ENCODE data around the gene FRMD1.
A peak's percentile ranks its signal among the peaks of the same experiment; 100 is the strongest.

Gene FRMD1

GRCh38 chr6:168038576-168039140, 40.4 kb downstream of the FRMD1 start:
- no peaks in the 10 kb centered on the region for H3K36me3 ChIP-seq (ENCODE audit: control insufficient read depth in 5 of 5, insufficient read depth in 5 of 5, low read length in 5 of 5)
- H3K27me3 ChIP-seq (ENCODE audit: control insufficient read depth in 5 of 5, insufficient read depth in 4 of 5, low read length in 5 of 5) = peaks cover 0 to 8% (median 4%) of the 10 kb centered on the region in 5 donors
- H3K9me3 ChIP-seq (ENCODE audit: control insufficient read depth in 5 of 5, low read length in 5 of 5) = peaks cover 6 to 37% (median 24%) of the 10 kb centered on the region in 5 donors
- H3K4me3 ChIP-seq (ENCODE audit: low read depth in 1 of 5, low read length in 5 of 5) = no peak overlapping the region
- peaks cover 2 to 43% (median 16%) of the 10 kb centered on the region in 5 donors for H3K4me1 ChIP-seq (ENCODE audit: control insufficient read depth in 5 of 5, insufficient read depth in 5 of 5, low read length in 5 of 5)
- no peak overlapping the region for H3K9ac ChIP-seq (ENCODE audit: low read length in 5 of 5)
- no peak overlapping the region for H3K27ac ChIP-seq (ENCODE audit: low read depth, low read length)

- Histone ChIP-seq H3K27me3 (ENCODE audit: control insufficient read depth in 5 of 5, insufficient read depth in 4 of 5, low read length in 5 of 5) (peaks cover 0 to 8% (median 4%) of the 10 kb centered on the region in 5 donors), H3K36me3 (ENCODE audit: control insufficient read depth in 5 of 5, insufficient read depth in 5 of 5, low read length in 5 of 5) (no peaks in the 10 kb centered on the region), H3K9ac (ENCODE audit: low read length in 5 of 5) (no peak overlapping the region), H3K9me3 (ENCODE audit: control insufficient read depth in 5 of 5, low read length in 5 of 5) (peaks cover 6 to 37% (median 24%) of the 10 kb centered on the region in 5 donors), H3K4me1 (ENCODE audit: control insufficient read depth in 5 of 5, insufficient read depth in 5 of 5, low read length in 5 of 5) (peaks cover 2 to 41% (median 18%) of the 10 kb centered on the region in 5 donors), H3K4me3 (ENCODE audit: low read depth in 1 of 5, low read length in 5 of 5) (no peak overlapping the region), H3K27ac (ENCODE audit: low read depth, low read length) (peak overlapping the region; percentile 35)
Observed at GRCh38 chr6:168037856-168038255, 41.2 kb downstream of the FRMD1 start.

GRCh38 chr6:168037242-168037641, 41.8 kb downstream of the FRMD1 start:
- Histone ChIP-seq H3K4me1 (ENCODE audit: control insufficient read depth in 5 of 5, insufficient read depth in 5 of 5, low read length in 5 of 5) (peaks cover 2 to 42% (median 24%) of the 10 kb centered on the region in 5 donors), H3K4me3 (ENCODE audit: low read depth in 1 of 5, low read length in 5 of 5) (no peak overlapping the region), H3K9me3 (ENCODE audit: control insufficient read depth in 5 of 5, low read length in 5 of 5) (peaks cover 6 to 33% (median 24%) of the 10 kb centered on the region in 5 donors), H3K9ac (ENCODE audit: low read length in 5 of 5) (no peak overlapping the region), H3K27me3 (ENCODE audit: control insufficient read depth in 5 of 5, insufficient read depth in 4 of 5, low read length in 5 of 5) (peaks cover 0 to 8% (median 4%) of the 10 kb centered on the region in 5 donors), H3K27ac (ENCODE audit: low read depth, low read length) (peak overlapping the region; percentile 35), H3K36me3 (ENCODE audit: control insufficient read depth in 5 of 5, insufficient read depth in 5 of 5, low read length in 5 of 5) (no peaks in the 10 kb centered on the region)

GRCh38 chr6:168035661-168036545, 43.1 kb downstream of the FRMD1 start:
- H3K4me3 ChIP-seq (ENCODE audit: low read depth in 1 of 5, low read length in 5 of 5) = peak overlapping the region; percentile 29 to 74 (median 62)
- H3K4me1 ChIP-seq (ENCODE audit: control insufficient read depth in 5 of 5, insufficient read depth in 5 of 5, low read length in 5 of 5) = peaks cover 3 to 52% (median 34%) of the 10 kb centered on the region in 5 donors
- no peaks in the 10 kb centered on the region for H3K36me3 ChIP-seq (ENCODE audit: control insufficient read depth in 5 of 5, insufficient read depth in 5 of 5, low read length in 5 of 5)
- peaks cover 6 to 26% (median 21%) of the 10 kb centered on the region in 5 donors for H3K9me3 ChIP-seq (ENCODE audit: control insufficient read depth in 5 of 5, low read length in 5 of 5)
- H3K9ac ChIP-seq (ENCODE audit: low read length in 5 of 5) = peak overlapping the region in 3 of 5 donors; percentile 67 to 68 (median 68)
- H3K27ac ChIP-seq (ENCODE audit: low read depth, low read length) = peak overlapping the region; percentile 55
- peaks cover 0 to 8% (median 4%) of the 10 kb centered on the region in 5 donors for H3K27me3 ChIP-seq (ENCODE audit: control insufficient read depth in 5 of 5, insufficient read depth in 4 of 5, low read length in 5 of 5)

- H3K9me3 ChIP-seq (ENCODE audit: control insufficient read depth in 5 of 5, low read length in 5 of 5) = peaks cover 6 to 19% (median 14%) of the 10 kb centered on the region in 5 donors
- H3K9ac ChIP-seq (ENCODE audit: low read length in 5 of 5) = peak overlapping the region in 3 of 5 donors; percentile 67 to 68 (median 68)
- peak overlapping the region; percentile 55 for H3K27ac ChIP-seq (ENCODE audit: low read depth, low read length)
- H3K27me3 ChIP-seq (ENCODE audit: control insufficient read depth in 5 of 5, insufficient read depth in 4 of 5, low read length in 5 of 5) = peaks cover 0 to 11% (median 4%) of the 10 kb centered on the region in 5 donors
- peaks cover 5 to 54% (median 34%) of the 10 kb centered on the region in 5 donors for H3K4me1 ChIP-seq (ENCODE audit: control insufficient read depth in 5 of 5, insufficient read depth in 5 of 5, low read length in 5 of 5)
- H3K36me3 ChIP-seq (ENCODE audit: control insufficient read depth in 5 of 5, insufficient read depth in 5 of 5, low read length in 5 of 5) = no peaks in the 10 kb centered on the region
- peak overlapping the region; percentile 29 to 74 (median 62) for H3K4me3 ChIP-seq (ENCODE audit: low read depth in 1 of 5, low read length in 5 of 5)
Observed at GRCh38 chr6:168035098-168035660, 43.8 kb downstream of the FRMD1 start.

GRCh38 chr6:168034537-168034936, 44.5 kb downstream of the FRMD1 start:
- Histone ChIP-seq H3K9ac (ENCODE audit: low read length in 5 of 5) (no peak overlapping the region), H3K4me1 (ENCODE audit: control insufficient read depth in 5 of 5, insufficient read depth in 5 of 5, low read length in 5 of 5) (peaks cover 5 to 59% (median 34%) of the 10 kb centered on the region in 5 donors), H3K27ac (ENCODE audit: low read depth, low read length) (peak overlapping the region; percentile 16), H3K9me3 (ENCODE audit: control insufficient read depth in 5 of 5, low read length in 5 of 5) (peaks cover 2 to 12% (median 7%) of the 10 kb centered on the region in 5 donors), H3K36me3 (ENCODE audit: control insufficient read depth in 5 of 5, insufficient read depth in 5 of 5, low read length in 5 of 5) (no peaks in the 10 kb centered on the region), H3K4me3 (ENCODE audit: low read depth in 1 of 5, low read length in 5 of 5) (no peak overlapping the region), H3K27me3 (ENCODE audit: control insufficient read depth in 5 of 5, insufficient read depth in 4 of 5, low read length in 5 of 5) (peaks cover 0 to 11% (median 4%) of the 10 kb centered on the region in 5 donors)

- peaks cover 0 to 7% (median 4%) of the 10 kb centered on the region in 5 donors for H3K9me3 ChIP-seq (ENCODE audit: control insufficient read depth in 5 of 5, low read length in 5 of 5)
- H3K4me1 ChIP-seq (ENCODE audit: control insufficient read depth in 5 of 5, insufficient read depth in 5 of 5, low read length in 5 of 5) = peaks cover 5 to 59% (median 34%) of the 10 kb centered on the region in 5 donors
- peaks cover 0 to 11% (median 4%) of the 10 kb centered on the region in 5 donors for H3K27me3 ChIP-seq (ENCODE audit: control insufficient read depth in 5 of 5, insufficient read depth in 4 of 5, low read length in 5 of 5)
- H3K36me3 ChIP-seq (ENCODE audit: control insufficient read depth in 5 of 5, insufficient read depth in 5 of 5, low read length in 5 of 5) = no peaks in the 10 kb centered on the region
- H3K9ac ChIP-seq (ENCODE audit: low read length in 5 of 5) = no peak overlapping the region
- no peak overlapping the region for H3K4me3 ChIP-seq (ENCODE audit: low read depth in 1 of 5, low read length in 5 of 5)
- no peak overlapping the region for H3K27ac ChIP-seq (ENCODE audit: low read depth, low read length)
Observed at GRCh38 chr6:168033791-168034190, 45.2 kb downstream of the FRMD1 start.

GRCh38 chr6:168032005-168032760, 46.8 kb downstream of the FRMD1 start:
- H3K4me1 ChIP-seq (ENCODE audit: control insufficient read depth in 5 of 5, insufficient read depth in 5 of 5, low read length in 5 of 5) = peaks cover 5 to 52% (median 34%) of the 10 kb centered on the region in 5 donors
- H3K4me3 ChIP-seq (ENCODE audit: low read depth in 1 of 5, low read length in 5 of 5) = no peak overlapping the region
- no peaks in the 10 kb centered on the region for H3K9me3 ChIP-seq (ENCODE audit: control insufficient read depth in 5 of 5, low read length in 5 of 5)
- H3K9ac ChIP-seq (ENCODE audit: low read length in 5 of 5) = no peak overlapping the region
- peaks cover 0 to 11% (median 4%) of the 10 kb centered on the region in 5 donors for H3K27me3 ChIP-seq (ENCODE audit: control insufficient read depth in 5 of 5, insufficient read depth in 4 of 5, low read length in 5 of 5)
- peak overlapping the region; percentile 59 for H3K27ac ChIP-seq (ENCODE audit: low read depth, low read length)
- no peaks in the 10 kb centered on the region for H3K36me3 ChIP-seq (ENCODE audit: control insufficient read depth in 5 of 5, insufficient read depth in 5 of 5, low read length in 5 of 5)

- Histone ChIP-seq H3K9me3 (ENCODE audit: control insufficient read depth in 5 of 5, low read length in 5 of 5) (no peaks in the 10 kb centered on the region), H3K27ac (ENCODE audit: low read depth, low read length) (peak overlapping the region; percentile 59), H3K4me1 (ENCODE audit: control insufficient read depth in 5 of 5, insufficient read depth in 5 of 5, low read length in 5 of 5) (peaks cover 5 to 48% (median 33%) of the 10 kb centered on the region in 5 donors)
Observed at GRCh38 chr6:168031411-168031971, 47.5 kb downstream of the FRMD1 start.

More at GRCh38 chr6:168031411-168031971, 47.5 kb downstream of the FRMD1 start:
- no peak overlapping the region for H3K4me3 ChIP-seq (ENCODE audit: low read depth in 1 of 5, low read length in 5 of 5)
- H3K27me3 ChIP-seq (ENCODE audit: control insufficient read depth in 5 of 5, insufficient read depth in 4 of 5, low read length in 5 of 5) = peaks cover 0 to 11% (median 4%) of the 10 kb centered on the region in 5 donors
- no peak overlapping the region for H3K9ac ChIP-seq (ENCODE audit: low read length in 5 of 5)
- no peaks in the 10 kb centered on the region for H3K36me3 ChIP-seq (ENCODE audit: control insufficient read depth in 5 of 5, insufficient read depth in 5 of 5, low read length in 5 of 5)
